GM18867 (cell line): Measurements from ENCODE around the gene CACNA1B.
"Not testable (repeated sequence)": the region's sequence is repeated elsewhere in the genome, so short reads cannot be mapped to it uniquely, and the experiment has no call there.

Experiments
- ATAC-seq: cut with Tn5 transposase; IDR thresholded peaks from one replicate; pipeline ENCODE4 v1.9.1; 2021; ENCODE audit warnings: mild to moderate bottlenecking, moderate library complexity; ENCODE audit not compliant: unreplicated experiment

The CACNA1B gene

DNA sequence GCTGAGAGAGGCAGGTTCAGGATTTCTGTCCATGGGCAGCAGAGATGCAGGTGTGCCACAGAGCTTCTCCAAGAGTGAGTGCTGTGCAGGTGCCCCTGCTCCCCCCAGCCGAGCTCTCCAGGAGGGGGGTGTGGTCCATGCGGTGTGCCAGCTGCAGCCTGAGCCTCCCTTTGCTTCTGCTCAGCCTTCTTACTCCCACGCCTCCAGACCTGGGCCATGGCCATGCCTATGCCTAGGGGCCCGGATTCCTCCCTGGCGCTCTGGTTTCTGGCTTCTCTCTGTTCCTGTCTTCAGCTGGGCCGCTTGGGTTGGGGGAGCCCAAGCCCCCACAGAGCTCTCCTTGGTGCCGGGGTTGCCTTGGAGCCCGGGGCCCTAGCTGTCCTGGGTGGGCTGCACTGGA, 133.3 kb downstream of the CACNA1B start:
- no peak for ATAC-seq

- no peak for ATAC-seq
These were observed 134.4 kb downstream of the CACNA1B start for GRCh38 chr9:138011951-138012500.

GRCh38 chr9:138013273-138013672, 135.7 kb downstream of the CACNA1B start:
- no peak for ATAC-seq

DNA sequence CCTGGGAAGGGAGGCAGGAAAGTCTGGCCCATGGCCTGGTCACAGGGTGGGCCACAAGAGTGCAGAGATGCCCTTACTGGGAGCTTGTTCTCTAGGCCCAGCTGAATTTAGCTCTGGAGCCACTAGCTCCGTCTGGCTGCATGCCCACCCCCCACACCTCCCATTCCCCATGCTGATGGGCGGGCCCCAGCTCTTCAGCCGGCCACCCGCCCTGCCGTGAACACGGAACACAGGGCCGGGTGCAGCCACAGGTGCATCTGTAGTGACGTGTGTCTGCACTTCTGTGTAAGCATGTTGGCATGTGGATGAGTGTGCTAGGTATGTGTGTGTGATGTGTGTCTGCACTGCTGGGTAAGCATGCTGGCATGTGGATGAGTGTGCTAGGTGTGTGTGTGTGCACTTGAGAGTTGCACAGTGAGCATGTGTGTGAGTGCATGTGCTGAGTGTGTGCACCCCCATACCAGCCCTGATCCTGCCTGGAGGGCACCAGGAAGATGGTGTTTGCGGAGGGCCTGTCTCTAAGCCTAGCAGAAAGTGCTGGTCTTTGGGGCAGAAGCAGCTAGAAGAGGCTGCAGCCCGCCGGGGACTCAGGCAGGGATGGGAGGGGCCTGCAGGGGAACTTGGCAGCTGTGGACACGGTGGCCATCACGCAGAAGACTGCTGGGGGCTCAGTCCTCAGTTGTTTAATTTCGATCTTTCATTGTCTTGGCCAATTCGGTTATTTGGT, 136.4 kb downstream of the CACNA1B start:
- no peak for ATAC-seq

DNA sequence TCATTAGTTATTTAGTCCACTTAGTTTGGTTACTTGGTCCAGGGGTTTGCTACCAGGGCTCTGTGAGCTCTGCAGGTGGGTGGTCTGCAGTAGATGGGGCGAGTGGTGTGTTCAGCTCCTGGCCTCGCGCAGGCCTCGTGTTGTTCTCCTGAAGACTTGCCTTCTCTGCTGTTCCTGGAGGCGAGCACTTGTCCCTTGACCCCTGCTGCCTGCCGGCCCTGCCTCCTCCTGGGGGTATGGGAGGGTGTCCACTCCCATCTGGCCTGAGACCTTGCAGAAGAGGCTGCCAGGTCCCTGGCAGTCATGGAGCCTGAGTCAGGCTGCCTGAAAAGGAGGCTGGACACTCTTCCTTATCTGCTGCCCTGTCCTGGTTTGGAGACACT, 137.0 kb downstream of the CACNA1B start:
- no peak for ATAC-seq

- no peak for ATAC-seq
These were observed 137.6 kb downstream of the CACNA1B start for GRCh38 chr9:138015021-138015829.

DNA sequence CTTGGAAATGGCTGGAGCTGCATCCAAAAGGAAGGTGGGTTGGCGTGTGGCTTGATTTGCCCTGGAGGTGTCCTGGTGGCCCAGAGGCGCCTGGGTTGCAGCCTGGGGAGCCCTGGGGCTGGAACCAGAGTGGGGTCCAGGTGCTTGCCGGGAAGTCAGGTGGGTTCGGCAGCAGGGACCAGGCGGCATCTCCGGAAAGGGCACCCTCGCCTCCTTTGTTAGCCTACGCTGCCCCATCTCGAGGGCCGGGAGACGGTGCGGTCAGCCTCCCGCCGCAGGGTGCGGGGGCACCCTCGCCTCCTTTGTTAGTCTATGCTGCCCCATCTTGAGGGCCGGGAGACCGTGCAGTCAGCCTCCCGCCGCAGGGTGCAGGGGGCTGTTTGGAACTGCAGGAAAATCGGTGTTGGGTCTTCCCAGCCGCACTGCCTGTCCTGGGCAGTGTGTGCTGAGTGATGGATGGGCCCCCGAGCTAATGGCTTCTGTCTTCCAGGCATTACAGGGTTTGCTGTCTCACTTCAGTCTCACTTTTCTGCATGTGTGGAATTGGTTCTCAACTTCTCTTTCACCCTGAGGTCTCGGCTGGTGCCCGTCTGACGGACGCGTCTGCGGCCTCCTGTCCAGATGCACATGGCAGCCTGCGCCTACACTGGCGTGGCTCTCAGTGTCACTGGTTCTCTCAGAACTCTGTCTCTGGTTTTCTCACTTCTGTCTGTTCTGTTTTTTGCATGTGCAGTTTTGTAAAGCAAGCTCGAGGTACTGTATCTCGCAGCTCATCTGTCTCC, 139.0 kb downstream of the CACNA1B start:
- ATAC-seq = no peak

- ATAC-seq = no peak
These were observed 139.6 kb downstream of the CACNA1B start for GRCh38 chr9:138017200-138017599.

GRCh38 chr9:138019514-138019913, 141.9 kb downstream of the CACNA1B start:
- not testable (repeated sequence) for ATAC-seq

- ATAC-seq = no peak
These were observed 142.7 kb downstream of the CACNA1B start for GRCh38 chr9:138020120-138020794.

DNA sequence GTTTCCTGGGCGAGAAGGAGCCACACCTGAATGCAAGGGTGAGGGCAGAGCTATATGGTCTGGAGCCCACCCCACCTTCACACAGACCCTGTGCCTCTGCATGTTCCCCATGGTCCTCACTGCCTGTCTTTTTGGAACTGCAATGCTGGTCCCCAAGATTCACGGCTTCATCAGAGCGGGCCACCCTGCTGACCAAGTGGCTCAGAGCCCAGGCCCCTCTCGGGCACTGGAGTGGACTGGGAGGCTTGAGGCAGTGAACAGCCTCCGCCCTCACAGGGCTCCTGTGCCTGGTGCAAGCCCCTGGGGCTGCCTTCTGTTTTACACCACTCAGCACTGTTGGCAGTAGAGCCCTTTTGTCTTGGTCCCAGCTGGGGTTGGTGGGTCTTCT, 143.2 kb downstream of the CACNA1B start:
- ATAC-seq = no peak

- ATAC-seq = no peak
These were observed 143.9 kb downstream of the CACNA1B start for GRCh38 chr9:138021251-138022056.

GRCh38 chr9:138022121-138022741, 144.6 kb downstream of the CACNA1B start:
- ATAC-seq = no peak

DNA sequence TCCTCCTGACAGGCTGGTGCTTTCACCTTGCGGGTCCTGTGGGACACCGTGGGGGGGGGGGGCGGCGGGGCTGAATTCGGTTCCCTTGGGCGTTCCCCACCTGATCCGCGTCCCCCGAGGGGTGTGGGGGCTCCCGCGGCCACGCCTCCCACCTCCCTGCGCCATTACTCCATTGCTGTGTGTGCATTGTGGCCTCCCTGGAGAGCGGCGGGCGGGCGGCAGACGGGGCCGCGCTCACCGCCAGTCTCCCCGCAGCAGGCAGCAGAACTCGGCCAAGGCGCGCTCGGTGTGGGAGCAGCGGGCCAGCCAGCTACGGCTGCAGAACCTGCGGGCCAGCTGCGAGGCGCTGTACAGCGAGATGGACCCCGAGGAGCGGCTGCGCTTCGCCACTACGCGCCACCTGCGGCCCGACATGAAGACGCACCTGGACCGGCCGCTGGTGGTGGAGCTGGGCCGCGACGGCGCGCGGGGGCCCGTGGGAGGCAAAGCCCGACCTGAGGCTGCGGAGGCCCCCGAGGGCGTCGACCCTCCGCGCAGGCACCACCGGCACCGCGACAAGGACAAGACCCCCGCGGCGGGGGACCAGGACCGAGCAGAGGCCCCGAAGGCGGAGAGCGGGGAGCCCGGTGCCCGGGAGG, 145.3 kb downstream of the CACNA1B start:
- no peak for ATAC-seq

GRCh38 chr9:138023394-138024124, 146.0 kb downstream of the CACNA1B start:
- no peak for ATAC-seq

GRCh38 chr9:138024131-138024530, 146.5 kb downstream of the CACNA1B start:
- ATAC-seq = no peak

- no peak for ATAC-seq
These were observed 147.3 kb downstream of the CACNA1B start for GRCh38 chr9:138024831-138025291.

DNA sequence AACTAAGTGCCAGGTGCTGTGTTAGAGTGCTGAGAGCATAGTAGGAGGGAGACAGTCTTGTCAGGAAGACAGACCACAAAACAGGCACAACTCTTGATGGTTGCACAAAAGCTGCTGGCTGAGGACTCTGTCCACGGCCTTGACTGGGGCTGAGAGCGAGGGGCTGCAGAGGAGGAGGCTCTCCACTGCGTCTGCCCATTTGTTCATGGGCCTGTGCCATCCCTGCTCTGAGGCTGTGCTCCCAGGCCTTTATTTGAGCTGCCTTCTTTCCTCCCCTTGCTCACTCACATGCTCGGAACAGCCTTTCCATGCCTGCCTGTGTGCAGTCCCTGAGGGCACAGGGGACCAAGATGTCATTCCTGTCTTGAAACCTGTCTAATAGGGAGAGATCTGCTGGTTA, 147.8 kb downstream of the CACNA1B start:
- ATAC-seq = no peak
